GM18519 (cell line): ENCODE measurements around the gene FAM3C.
"Not testable (repeated sequence)": the region's sequence is repeated elsewhere in the genome, so short reads cannot be mapped to it uniquely, and the experiment has no call there.

Experiments used
- ATAC-seq: cut with Tn5 transposase; IDR thresholded peaks from one replicate; pipeline ENCODE4 v1.9.1; 2021; ENCODE audit warnings: mild to moderate bottlenecking, moderate library complexity; ENCODE audit not compliant: unreplicated experiment, low FRiP score

The FAM3C gene

GRCh38 chr7:121334875-121335648 is 61.0 kb downstream of the FAM3C start:
- no peak for ATAC-seq

DNA sequence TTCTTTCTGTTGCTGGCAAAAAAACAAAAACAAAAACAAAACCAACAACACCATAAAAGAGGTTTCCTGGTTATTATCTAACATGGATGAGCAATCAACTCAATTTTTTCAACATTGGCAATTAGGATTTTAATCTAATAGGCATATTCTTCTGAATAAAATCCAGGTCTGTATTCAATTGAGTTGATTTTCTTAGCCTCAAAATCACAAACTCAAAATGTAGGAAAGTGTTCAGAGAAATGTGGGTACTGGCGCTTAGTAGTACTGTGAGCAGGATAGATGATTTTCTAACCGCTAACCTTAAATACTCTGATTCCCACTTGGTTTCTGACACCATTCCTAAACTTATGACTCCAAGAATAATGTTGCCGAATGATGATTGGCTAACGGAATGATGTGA is 61.7 kb downstream of the FAM3C start:
- ATAC-seq: no peak

DNA sequence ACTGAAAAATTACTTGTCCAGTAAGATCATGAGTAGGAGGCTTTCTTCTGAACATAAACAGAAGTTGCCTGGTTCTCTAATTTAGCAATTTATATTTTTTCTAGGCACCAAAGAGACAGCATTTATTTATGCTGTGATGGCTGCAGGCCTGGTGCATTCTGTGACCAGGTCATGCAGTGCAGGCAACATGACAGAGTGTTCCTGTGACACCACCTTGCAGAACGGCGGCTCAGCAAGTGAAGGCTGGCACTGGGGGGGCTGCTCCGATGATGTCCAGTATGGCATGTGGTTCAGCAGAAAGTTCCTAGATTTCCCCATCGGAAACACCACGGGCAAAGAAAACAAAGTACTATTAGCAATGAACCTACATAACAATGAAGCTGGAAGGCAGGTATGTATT is 64.5 kb downstream of the FAM3C start:
- ATAC-seq: no peak

GRCh38 chr7:121331048-121331447 is 65.1 kb downstream of the FAM3C start:
- no peak for ATAC-seq

DNA sequence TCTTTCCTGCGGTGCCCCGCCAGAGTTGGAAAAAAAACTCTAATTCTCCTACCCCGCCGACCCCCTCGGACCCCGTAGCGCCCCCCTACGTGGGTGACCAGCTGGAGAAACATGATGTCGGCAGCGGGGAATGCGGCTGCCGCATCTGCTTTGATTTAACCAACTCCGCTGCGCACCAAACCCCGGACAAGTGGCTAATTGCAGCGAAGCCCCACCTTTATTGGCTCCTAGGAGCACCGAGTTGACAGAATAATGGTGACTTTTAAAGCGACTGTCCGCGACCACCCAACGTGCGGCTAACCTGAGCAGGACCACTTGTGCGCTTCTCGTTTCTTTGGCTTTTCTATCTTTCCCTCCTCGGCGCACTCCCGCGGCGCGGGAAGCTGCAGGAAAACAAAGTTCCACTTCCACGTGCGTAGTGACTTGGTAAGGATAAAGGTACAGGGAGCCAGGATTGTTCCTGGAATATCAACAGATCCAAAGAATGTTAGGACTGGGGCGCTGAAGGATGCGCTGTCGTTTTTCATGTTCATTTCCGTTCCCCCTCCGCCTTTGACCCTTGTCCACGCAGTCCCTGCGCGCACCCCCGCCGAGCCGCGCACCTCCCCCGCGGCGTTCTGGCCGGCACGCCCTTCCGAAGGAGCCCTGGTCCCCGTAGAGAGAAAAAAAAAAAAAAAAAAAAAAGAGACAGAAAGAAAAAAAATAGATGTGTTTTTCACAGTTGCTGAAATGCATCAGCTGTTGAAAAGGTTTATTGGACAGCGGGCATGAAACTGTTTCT is 65.9 kb downstream of the FAM3C start:
- peak; percentile 37 for ATAC-seq

DNA sequence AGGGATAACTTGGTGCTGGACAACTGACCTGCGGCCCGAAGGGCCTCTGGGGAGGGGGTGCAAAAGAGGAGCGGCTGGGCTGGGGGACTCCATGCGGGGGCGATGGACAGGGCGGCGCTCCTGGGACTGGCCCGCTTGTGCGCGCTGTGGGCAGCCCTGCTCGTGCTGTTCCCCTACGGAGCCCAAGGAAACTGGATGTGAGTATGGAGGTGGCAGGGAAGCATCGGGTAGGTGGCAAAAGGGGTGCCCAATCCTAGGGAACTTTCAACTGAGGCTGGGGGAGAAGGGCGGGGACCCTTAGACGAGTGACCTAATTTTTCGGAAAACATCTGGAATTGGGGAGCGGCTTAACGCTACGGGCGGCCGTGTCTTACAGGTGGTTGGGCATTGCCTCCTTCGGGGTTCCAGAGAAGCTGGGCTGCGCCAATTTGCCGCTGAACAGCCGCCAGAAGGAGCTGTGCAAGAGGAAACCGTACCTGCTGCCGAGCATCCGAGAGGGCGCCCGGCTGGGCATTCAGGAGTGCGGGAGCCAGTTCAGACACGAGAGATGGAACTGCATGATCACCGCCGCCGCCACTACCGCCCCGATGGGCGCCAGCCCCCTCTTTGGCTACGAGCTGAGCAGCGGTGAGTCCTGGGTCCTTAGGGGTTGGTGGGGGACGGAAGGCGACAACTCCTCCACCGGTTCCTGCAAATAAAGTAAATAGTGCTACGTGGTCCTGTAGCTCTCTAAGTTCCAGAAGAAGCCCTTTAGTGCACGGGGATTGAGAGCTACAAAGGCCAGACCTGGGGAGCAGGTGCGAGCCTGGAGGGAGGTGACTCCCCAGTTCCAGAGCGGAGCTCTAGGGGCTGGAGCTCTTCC is 66.7 kb downstream of the FAM3C start:
- ATAC-seq: peak; percentile 51

DNA sequence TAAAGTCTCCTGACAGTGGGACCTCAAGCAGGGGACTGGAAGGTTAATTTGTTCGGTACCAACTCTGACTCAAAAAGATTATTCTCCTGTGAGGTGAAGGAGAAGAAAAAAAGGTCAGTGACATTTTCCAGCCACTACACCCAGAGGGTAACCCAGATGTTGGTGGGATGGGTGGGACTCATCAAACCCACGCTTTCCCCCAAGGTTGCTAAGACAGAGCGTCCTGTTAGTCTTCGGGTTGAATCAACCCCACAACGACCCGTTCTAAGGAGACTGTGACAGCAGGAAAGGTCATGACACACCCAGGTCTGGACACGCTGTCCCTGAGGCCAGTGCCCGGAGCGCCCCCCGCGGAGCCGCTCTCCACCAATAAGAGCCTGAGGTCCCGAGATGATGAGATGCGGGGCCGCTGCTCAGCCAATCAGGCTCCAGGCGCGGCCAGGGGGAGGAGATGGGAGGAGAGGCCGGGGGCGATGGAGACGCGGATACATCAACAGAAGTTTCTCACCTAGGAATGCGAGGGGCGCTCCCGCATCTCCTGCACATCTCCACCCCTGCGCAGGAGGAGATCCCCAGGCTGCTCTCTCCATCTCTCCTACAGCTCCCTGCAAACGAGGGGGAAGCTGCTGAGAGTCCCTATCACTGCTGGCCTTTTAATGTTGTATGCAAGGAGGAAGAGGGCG is 67.5 kb downstream of the FAM3C start, which contains the start of gene WNT16:
Gene WNT16 (plus strand): TSS at position 493 of the 683 bp plus-strand sequence. CDS start 293 bp downstream, outside the sequence.
- no peak for ATAC-seq

DNA sequence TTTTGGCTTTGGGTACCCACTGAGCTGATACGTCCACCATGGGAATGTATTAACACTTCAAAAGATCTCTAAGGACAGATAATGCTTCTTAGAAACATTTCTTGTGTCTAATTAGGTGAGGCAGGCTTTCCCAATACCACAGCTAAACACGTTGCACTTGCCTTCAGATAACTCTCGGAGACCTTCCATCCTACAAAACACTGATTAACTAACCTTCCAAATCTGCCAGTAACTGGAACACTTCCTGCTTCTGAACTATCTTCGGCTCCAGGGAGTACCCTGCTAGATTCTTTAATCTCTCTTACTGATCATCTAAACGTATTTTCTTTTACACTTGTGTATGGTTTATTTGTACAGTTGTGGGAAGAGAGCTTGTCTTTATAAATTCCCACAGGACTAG is 68.4 kb downstream of the FAM3C start:
- ATAC-seq: no peak

- ATAC-seq: no peak
Measured at GRCh38 chr7:121323515-121324302, 72.4 kb downstream of the FAM3C start.

DNA sequence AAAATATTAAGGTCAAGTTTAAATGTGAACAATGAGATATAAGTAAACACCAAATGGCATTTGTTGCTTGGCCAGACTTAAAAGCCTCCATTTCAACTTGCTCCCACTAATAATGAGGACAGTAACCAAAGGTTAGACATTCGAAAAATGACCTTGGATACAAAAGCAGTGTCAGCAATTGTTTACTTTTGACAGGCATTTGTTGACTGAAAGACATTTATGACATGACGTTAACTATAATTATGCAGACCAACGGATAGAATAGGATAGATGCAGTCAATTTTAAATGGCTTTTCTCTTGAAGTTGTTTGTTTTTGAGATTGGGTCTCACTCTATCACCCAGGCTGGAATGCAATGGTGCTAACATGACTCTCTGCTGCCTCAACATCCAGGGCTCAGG is 73.6 kb downstream of the FAM3C start:
- ATAC-seq: no peak

DNA sequence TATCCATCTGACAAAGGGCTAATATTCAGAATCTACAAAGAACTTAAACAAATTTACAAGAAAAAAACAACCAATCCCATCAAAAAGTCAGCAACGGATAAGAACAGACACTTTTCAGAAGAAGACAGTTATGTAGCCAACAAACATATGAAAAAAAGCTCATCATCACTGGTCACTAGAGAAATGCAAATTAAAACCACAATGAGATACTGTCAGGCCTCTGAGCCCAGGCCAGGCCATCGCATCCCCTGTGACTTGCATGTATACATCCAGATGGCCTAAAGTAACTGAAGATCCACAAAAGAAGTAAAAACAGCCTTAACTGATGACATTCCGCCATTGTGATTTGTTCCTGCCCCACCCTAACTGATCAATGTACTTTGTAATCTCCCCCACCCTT is 80.9 kb downstream of the FAM3C start:
- not testable (repeated sequence) for ATAC-seq

GRCh38 chr7:121313793-121314676 is 82.1 kb downstream of the FAM3C start:
- peak; percentile 83 for ATAC-seq

DNA sequence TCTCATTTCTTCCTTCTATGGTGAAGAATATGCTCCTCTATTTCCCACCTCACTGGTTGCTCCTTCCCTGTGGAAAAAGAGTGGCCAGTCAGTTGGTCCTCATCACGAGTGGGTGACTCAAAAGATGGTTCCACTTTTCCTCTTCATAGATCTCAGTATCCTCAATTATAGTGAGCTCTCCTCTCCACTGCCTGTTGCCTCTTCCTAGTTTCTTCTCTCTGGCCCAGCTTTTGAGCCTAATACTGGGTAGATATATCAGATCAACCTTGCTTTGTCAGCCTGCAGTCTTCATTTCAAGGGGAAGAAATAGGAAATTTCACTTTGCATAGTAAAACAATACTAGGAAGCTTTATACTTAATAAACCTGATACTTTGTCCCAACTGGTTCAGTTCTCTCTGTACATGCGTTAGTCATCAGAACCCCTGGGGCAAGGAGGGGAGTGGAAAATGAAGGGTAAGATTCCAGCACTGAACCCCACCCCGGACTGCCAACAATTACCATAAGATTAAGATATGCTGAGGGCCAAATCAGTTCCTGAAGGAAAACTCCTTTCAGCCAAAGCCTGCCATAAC is 82.8 kb downstream of the FAM3C start:
- ATAC-seq: no peak

DNA sequence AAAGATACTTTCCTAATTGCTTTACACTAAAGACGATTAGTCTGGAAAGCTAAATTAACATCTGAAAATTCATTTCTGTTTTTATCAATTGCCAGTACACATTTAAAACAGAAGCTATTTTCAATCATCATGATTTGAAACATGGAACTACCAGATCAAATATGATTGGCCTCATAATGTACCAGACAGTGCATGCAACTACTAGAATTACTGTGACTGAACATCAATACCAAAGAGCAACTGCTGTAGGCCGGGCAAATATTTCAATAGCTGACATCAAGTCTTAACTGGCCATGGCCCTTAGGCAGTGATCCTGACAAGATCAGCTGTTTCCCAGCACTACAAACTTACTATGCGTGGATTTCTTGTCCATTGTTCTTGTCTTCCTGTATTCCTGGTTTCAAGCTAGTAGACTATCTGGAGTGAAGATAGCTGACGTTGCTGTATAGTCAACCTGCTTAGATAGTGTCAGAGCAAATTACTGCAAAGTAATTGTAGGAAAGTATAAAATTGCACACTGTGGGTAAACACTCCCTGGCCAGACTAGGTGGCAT is 89.0 kb downstream of the FAM3C start:
- no peak for ATAC-seq

DNA sequence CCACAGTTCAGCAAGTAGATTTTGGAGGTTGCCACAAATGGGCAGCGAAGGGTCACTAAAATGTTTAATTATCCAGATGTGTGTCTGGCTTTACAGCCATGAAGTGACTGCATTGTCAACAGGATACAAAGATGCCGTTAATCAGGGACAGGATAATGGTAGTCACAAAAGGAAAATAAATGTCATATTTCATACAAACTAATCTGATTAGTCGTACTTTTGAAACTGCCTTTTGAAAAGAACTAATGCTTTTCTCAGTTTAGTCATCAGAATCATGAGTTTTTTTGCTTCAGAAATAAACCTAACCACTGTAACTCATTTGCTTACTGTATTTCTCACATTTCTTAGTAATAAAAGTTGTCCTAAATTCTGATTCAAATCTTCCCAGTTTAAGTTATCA is 89.5 kb downstream of the FAM3C start:
- ATAC-seq: no peak

DNA sequence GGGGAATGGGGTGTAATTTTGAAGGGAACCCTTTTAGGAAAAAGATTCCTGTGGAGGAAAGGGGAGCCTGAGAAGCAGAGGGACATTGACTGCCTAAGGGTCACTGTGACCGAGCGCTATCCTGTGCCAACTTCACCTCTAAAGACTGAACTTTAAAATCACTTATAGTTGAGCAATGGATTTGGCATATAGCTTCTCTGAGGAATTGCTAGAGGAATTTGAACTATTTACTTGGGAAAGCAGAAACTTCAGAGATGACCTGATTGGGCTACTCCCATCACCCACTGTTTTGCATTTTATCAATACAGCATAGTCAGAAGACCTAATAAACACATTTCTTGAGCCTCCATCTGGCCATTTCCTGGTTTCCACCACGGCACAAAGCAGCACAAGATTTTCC is 91.0 kb downstream of the FAM3C start:
- no peak for ATAC-seq

- no peak for ATAC-seq
Measured at GRCh38 chr7:121304102-121304658, 91.9 kb downstream of the FAM3C start.
